HL-60 (cell line): ENCODE results near the gene GPR146.
A peak's percentile ranks its signal among the peaks of the same experiment; 100 is the strongest.

Source experiments
- DNase-seq, 2 experiments: peaks; one replicate each; pipeline ENCODE4 v3.0.0-alpha.2; 2010 to 2020; ENCODE audit warnings: low read depth in 1 of 2, low spot score in 1 of 2
- H3K27ac ChIP-seq: fragments of 250-450 bp; sonication (Bioruptor Pico); replicated peaks from 2 replicates; pipeline ENCODE4 v1.5.1; 2020; ENCODE audit warnings: mild to moderate bottlenecking, moderate library complexity
- H3K27me3 ChIP-seq: fragments of 250-450 bp; sonication (Bioruptor Pico); 2 replicates; pipeline ENCODE4 v1.5.1; 2021; ENCODE audit warnings: mild to moderate bottlenecking, moderate library complexity; ENCODE audit not compliant: insufficient read depth, poor library complexity, severe bottlenecking
- H3K4me3 ChIP-seq: replicated peaks from 2 replicates; pipeline ENCODE4 v1.5.1; 2011; ENCODE audit warnings: mild to moderate bottlenecking, control low read depth, low read length; ENCODE audit not compliant: insufficient read depth
- CTCF ChIP-seq: IDR thresholded peaks from one replicate; pipeline ENCODE4 v1.5.1; 2011; ENCODE audit warnings: low read length, control low read depth, inconsistent platforms; ENCODE audit not compliant: insufficient read depth
- GABPA ChIP-seq: IDR thresholded peaks from 2 replicates; pipeline ENCODE4 v1.6.1; 2012; ENCODE audit warnings: low read depth
- POLR2AphosphoS5 ChIP-seq: IDR thresholded peaks from 2 replicates; pipeline ENCODE4 v1.6.1; 2012; ENCODE audit warnings: low read depth
- REST ChIP-seq: IDR thresholded peaks from 2 replicates; pipeline ENCODE4 v1.6.1; 2012; ENCODE audit warnings: low read depth; ENCODE audit not compliant: insufficient replicate concordance
- SPI1 ChIP-seq: IDR thresholded peaks from 2 replicates; pipeline ENCODE4 v1.6.1; 2012; ENCODE audit warnings: low read depth, mild to moderate bottlenecking, borderline replicate concordance

GPR146 gene

DNA sequence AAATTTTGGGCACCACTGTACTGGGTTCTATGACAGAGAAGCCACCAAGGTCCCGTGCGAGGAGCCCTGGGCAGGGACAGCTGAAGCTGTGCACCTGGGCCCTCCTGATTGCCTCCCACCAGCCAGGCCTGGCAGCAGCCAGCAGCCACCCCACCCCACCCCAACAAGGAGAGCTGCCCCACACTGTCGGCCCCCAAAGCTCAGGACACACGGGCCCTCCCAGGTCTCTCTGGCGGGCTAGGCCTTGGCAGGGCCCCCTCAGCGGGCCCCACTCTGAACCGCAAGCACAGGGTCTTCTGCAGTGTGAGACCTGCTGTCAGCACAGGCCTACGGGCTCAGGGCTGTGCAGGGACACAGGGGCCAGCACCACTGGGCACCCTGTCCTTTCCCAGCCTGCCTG, 5.5 kb downstream of the GPR146 start:
- DNase-seq = no peak
- TF ChIP-seq GABPA = no peak
- TF ChIP-seq POLR2AphosphoS5 = no peak
- no peak for TF ChIP-seq SPI1
- Histone ChIP-seq H3K4me3 (no peak overlapping the region), H3K27me3 (no peaks in the 10 kb centered on the region), H3K27ac (peak overlapping the region; percentile 57)

DNA sequence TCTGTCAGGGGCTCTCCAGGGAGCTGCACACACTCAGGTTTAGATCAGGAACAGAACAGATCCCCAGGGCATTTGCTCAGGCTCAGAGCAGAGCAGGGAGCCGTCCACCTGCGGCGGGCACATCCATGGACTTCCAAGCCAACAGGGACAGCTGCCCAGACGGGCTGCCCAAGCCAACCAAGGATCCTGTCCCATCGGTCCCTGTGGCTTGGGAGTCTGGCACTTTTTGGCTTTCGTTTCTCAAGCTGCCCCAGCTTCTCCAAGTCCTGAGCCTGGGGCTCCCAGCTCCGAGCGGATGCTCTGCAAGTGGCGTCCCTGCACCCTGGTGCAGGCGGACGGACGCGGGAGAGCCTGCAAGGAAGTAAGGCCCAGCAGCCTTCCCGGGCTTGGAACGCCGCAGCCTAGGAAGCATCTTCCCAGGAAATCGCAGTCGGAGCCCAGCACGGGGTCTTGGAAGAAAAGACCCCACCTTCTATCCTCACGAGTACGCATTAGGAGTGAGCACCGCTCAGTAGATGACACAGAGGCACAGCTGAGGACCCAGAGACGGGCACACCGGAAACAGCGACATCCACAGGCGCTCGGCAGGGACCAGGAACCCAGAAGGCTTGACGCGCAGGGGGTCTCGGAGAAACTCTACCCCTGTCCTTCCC, 6.0 kb downstream of the GPR146 start:
- DNase-seq = no peak
- H3K4me3 ChIP-seq = no peak overlapping the region
- TF ChIP-seq SPI1 (no peak), POLR2AphosphoS5 (no peak), GABPA (no peak), REST (no peak), CTCF (no peak)
- H3K27me3 ChIP-seq = no peaks in the 10 kb centered on the region
- peak overlapping the region; percentile 57 for H3K27ac ChIP-seq

GRCh38 chr7:1050956-1051690, 6.8 kb downstream of the GPR146 start:
- TF ChIP-seq POLR2AphosphoS5 = no peak
- no peak overlapping the region for H3K27ac ChIP-seq
- H3K4me3 ChIP-seq = no peak overlapping the region
- no peak for DNase-seq
- H3K27me3 ChIP-seq = no peaks in the 10 kb centered on the region

GRCh38 chr7:1052031-1052818, 7.9 kb downstream of the GPR146 start:
- H3K27me3 ChIP-seq = no peaks in the 10 kb centered on the region
- no peak for DNase-seq
- no peak overlapping the region for H3K27ac ChIP-seq
- H3K4me3 ChIP-seq = no peak overlapping the region
- TF ChIP-seq REST (no peak), POLR2AphosphoS5 (no peak), SPI1 (no peak), CTCF (no peak), GABPA (no peak)
